Naive thymus-derived CD4-positive, alpha-beta T cell (primary cell): ENCODE data around the gene TAX1BP1. TPM values are rescaled to one million over a fixed set of nuclear protein-coding genes. Genes with fewer than 3 reads are reported as not detected.

Experiments
- ATAC-seq: fragments of 150-1000 bp; cut with Tn5 transposase; 2 replicates; pipeline ENCODE4 v1.10.0; 2021; ENCODE audit warnings: mild to moderate bottlenecking, moderate library complexity
- CTCF ChIA-PET: fragments of 350-600 bp; sonication (Branson Sonifier 250); formaldehyde crosslinking; loops from one replicate; lab custom pipeline; 2021; ENCODE audit warnings: antibody characterized with exemption; lab: Charles Lee
- POLR2A ChIA-PET: fragments of 350-600 bp; sonication (Branson Sonifier 250); formaldehyde crosslinking; loops from one replicate; lab custom pipeline; 2021; ENCODE audit warnings: antibody characterized with exemption, inconsistent platforms; lab: Charles Lee
- DNase-seq, 9 donors: peaks; one replicate each; pipeline versions ENCODE4 v3.0.0 to v3.0.0-alpha.2; 2020 to 2022; ENCODE audit warnings: mixed read lengths in 1 of 9
- H3K27ac ChIP-seq: one replicate; pipeline ENCODE4 v1.7.0; 2013; ENCODE audit warnings: mild to moderate bottlenecking, low read depth, low read length, moderate library complexity
- H3K27me3 ChIP-seq, 2 donors: one replicate each; pipeline ENCODE4 v1.7.0; 2013; ENCODE audit warnings: low read length in 2 of 2, mild to moderate bottlenecking in 2 of 2, moderate library complexity in 2 of 2; ENCODE audit not compliant: control insufficient read depth in 2 of 2, insufficient read depth in 2 of 2
- H3K36me3 ChIP-seq, 3 experiments: 1 replicate in 2 of 3; 2 replicates in 1 of 3; pipeline ENCODE4 v1.7.0; 2013; ENCODE audit warnings: low read length in 3 of 3, mild to moderate bottlenecking in 3 of 3, moderate library complexity in 1 of 3; ENCODE audit not compliant: insufficient read depth in 3 of 3, control insufficient read depth in 2 of 3
- H3K4me1 ChIP-seq, 2 donors: one replicate each; pipeline ENCODE4 v1.7.0; 2013; ENCODE audit warnings: low read length in 2 of 2, mild to moderate bottlenecking in 2 of 2, moderate library complexity in 1 of 2; ENCODE audit not compliant: control insufficient read depth in 2 of 2, insufficient read depth in 2 of 2
- H3K4me3 ChIP-seq: 2 replicates; pipeline ENCODE4 v1.7.0; 2013; ENCODE audit warnings: mild to moderate bottlenecking, low read length
- H3K9me3 ChIP-seq, 3 experiments: 1 replicate in 2 of 3; 2 replicates in 1 of 3; pipeline ENCODE4 v1.7.0; 2013; ENCODE audit warnings: low read length in 3 of 3; ENCODE audit not compliant: control insufficient read depth in 2 of 3
- H3K27ac Mint-ChIP-seq, 9 donors: one replicate each; pipeline ENCODE4 v1.8.0; 2020 to 2022; ENCODE audit warnings: mixed read lengths in 9 of 9, mild to moderate bottlenecking in 8 of 9, moderate library complexity in 5 of 9, inconsistent platforms in 2 of 9
- H3K27me3 Mint-ChIP-seq, 5 donors: one replicate each; pipeline ENCODE4 v1.8.0; 2021 to 2022; ENCODE audit warnings: mixed read lengths in 5 of 5, mild to moderate bottlenecking in 1 of 5
- H3K36me3 Mint-ChIP-seq, 5 donors: one replicate each; pipeline ENCODE4 v1.8.0; 2020 to 2022; ENCODE audit warnings: mixed read lengths in 5 of 5, mild to moderate bottlenecking in 3 of 5, inconsistent platforms in 1 of 5
- H3K4me1 Mint-ChIP-seq, 7 donors: one replicate each; pipeline ENCODE4 v1.8.0; 2020 to 2022; ENCODE audit warnings: mixed read lengths in 7 of 7, mild to moderate bottlenecking in 3 of 7, inconsistent platforms in 1 of 7
- H3K4me3 Mint-ChIP-seq, 10 donors: one replicate each; pipeline ENCODE4 v1.8.0; 2020 to 2022; ENCODE audit warnings: mild to moderate bottlenecking in 10 of 10, mixed read lengths in 10 of 10, moderate library complexity in 6 of 10, inconsistent platforms in 2 of 10
- H3K9me3 Mint-ChIP-seq, 11 donors: one replicate each; pipeline ENCODE4 v1.8.0; 2020 to 2022; ENCODE audit warnings: mixed read lengths in 11 of 11, mild to moderate bottlenecking in 4 of 11, inconsistent platforms in 1 of 11, moderate library complexity in 1 of 11
- intact Hi-C, 2 donors: fragments of 100-400 bp; cut with micrococcal nuclease; formaldehyde crosslinking; loops; one replicate each; pipeline ENCODE4 v1.15.1; 2023
- polyA plus RNA-seq, 2 donors: library from polyadenylated mRNA; unstranded; fragments of 300-500 nt; fragmentation: Illumina TruSeq; gene quantifications; one replicate each; pipeline ENCODE4 v1.2.3, GENCODE V29; 2021
- total RNA-seq, 6 experiments: library from RNA in 5 of 6; stranded (reverse) in 5 of 6; gene quantifications; 1 replicate in 5 of 6; 2 replicates in 1 of 6; pipeline ENCODE4 v1.2.3 and lab custom pipeline; 2021 to 2026

The TAX1BP1 gene
- total and polyA plus RNA-seq, 7 experiments from 2014 or later, result 69.4 to 112 (median 109) TPM

DNA sequence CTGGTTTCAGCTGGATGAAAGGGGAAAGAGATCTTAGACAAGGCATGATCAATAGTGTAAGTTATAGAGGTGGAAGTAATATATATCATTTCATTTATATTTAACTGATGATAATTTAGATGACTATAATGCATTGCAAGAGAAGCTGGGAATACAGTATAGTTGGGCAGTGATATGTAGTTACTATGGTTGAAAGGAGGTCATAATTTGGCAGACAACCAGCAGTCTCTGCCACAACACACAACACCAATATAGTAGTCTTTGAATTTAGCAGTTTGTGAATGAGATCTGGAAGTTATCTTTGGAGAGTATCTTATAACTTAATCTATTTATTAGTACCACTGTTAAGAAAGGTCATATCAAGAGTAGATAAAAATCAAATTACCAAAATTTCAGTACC, 39.9 kb downstream of the TAX1BP1 start:
- Mint-ChIP-seq H3K27ac (no peak overlapping the region), H3K27me3 (no peaks in the 10 kb centered on the region), H3K36me3 (peaks cover 0 to 25% (median 5%) of the 10 kb centered on the region in 5 donors), H3K9me3 (no peaks in the 10 kb centered on the region), H3K4me3 (no peak overlapping the region), H3K4me1 (peaks cover 10 to 60% (median 47%) of the 10 kb centered on the region in 7 donors)
- ATAC-seq, result no peak
- H3K4me3 ChIP-seq, result no peak overlapping the region
- ChIA-PET POLR2A (interaction anchor here (0.7 to 1.0 kb wide), 2 partner anchors 17 to 37 kb away, joined by 3 to 5 read pairs; no protein-coding TSS in a partner anchor), CTCF (no interaction called here)
- H3K4me1 ChIP-seq, result no peaks in the 10 kb centered on the region
- H3K27ac ChIP-seq, result no peak overlapping the region
- no peaks in the 10 kb centered on the region for H3K27me3 ChIP-seq
- H3K9me3 ChIP-seq, result no peaks in the 10 kb centered on the region
- intact Hi-C loops, result loop anchor here (2.0 to 10.0 kb wide), 4 partner anchors 15 to 1885 kb away; no protein-coding TSS in a partner anchor
- no peak for DNase-seq
- no peaks in the 10 kb centered on the region for H3K36me3 ChIP-seq

GRCh38 chr7:27781188-27781587, 41.2 kb downstream of the TAX1BP1 start:
- no peaks in the 10 kb centered on the region for H3K27me3 Mint-ChIP-seq
- H3K9me3 Mint-ChIP-seq, result no peaks in the 10 kb centered on the region
- H3K4me1 ChIP-seq, result no peaks in the 10 kb centered on the region
- H3K27ac Mint-ChIP-seq, result no peak overlapping the region
- no peak overlapping the region for H3K27ac ChIP-seq
- H3K4me1 Mint-ChIP-seq, result peaks cover 7 to 49% (median 37%) of the 10 kb centered on the region in 7 donors
- H3K4me3 Mint-ChIP-seq, result no peak overlapping the region
- ATAC-seq, result no peak
- intact Hi-C loops, result loop anchor here (5.0 to 10.0 kb wide), 3 partner anchors 34 to 1886 kb away; no protein-coding TSS in a partner anchor
- no peak overlapping the region for H3K4me3 ChIP-seq
- DNase-seq, result no peak
- peaks cover 0 to 7% (median 4%) of the 10 kb centered on the region in 3 experiments for H3K36me3 ChIP-seq
- H3K27me3 ChIP-seq, result no peaks in the 10 kb centered on the region
- CTCF ChIA-PET, result no interaction called here
- H3K9me3 ChIP-seq, result no peaks in the 10 kb centered on the region
- peaks cover 0 to 23% (median 5%) of the 10 kb centered on the region in 5 donors for H3K36me3 Mint-ChIP-seq
- POLR2A ChIA-PET, result no interaction called here

DNA sequence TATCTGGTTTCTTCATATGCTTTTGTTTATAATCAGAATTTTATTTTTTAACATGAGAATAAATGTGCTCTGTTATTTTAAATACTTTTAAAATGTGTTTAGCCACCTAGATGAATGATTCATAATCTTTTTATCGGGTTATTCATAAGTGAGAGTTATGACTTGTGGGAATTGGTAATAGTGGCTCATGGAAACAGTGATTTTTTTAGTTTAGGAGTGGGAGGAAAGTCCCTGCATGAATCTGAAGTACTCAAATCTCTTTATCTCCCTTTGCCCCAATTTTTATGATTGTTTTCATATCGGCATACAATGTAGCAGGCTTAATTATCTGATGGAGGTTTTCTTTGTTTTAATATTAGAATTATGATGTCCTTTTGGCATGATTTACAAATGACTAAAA, 42.9 kb downstream of the TAX1BP1 start:
- Histone ChIP-seq H3K36me3 (peaks cover 4 to 19% (median 8%) of the 10 kb centered on the region in 3 experiments), H3K9me3 (no peaks in the 10 kb centered on the region), H3K4me1 (no peaks in the 10 kb centered on the region), H3K27me3 (no peaks in the 10 kb centered on the region), H3K27ac (no peak overlapping the region), H3K4me3 (no peak overlapping the region)
- Mint-ChIP-seq H3K36me3 (peaks cover 0 to 28% (median 6%) of the 10 kb centered on the region in 5 donors), H3K4me1 (peaks cover 4 to 40% (median 26%) of the 10 kb centered on the region in 7 donors), H3K9me3 (no peaks in the 10 kb centered on the region), H3K27me3 (no peaks in the 10 kb centered on the region), H3K4me3 (no peak overlapping the region), H3K27ac (peak overlapping the region in 1 of 9 donors; percentile 37)
- ChIA-PET CTCF (interaction anchor here (0.8 kb wide), 1 partner anchor 589 kb away, joined by 3 read pairs; no protein-coding TSS in a partner anchor), POLR2A (no interaction called here)
- intact Hi-C loops, result loop anchor here (2.0 to 10.0 kb wide), 4 partner anchors 36 to 1888 kb away; no protein-coding TSS in a partner anchor
- ATAC-seq (no peak), DNase-seq (no peak)

- H3K4me1 ChIP-seq, result no peaks in the 10 kb centered on the region
- H3K9me3 ChIP-seq, result no peaks in the 10 kb centered on the region
- Mint-ChIP-seq H3K27ac (peak overlapping the region in 1 of 9 donors; percentile 15), H3K36me3 (peaks cover 0 to 27% (median 8%) of the 10 kb centered on the region in 5 donors), H3K4me1 (peaks cover 4 to 35% (median 20%) of the 10 kb centered on the region in 7 donors), H3K27me3 (no peaks in the 10 kb centered on the region), H3K4me3 (no peak overlapping the region), H3K9me3 (no peaks in the 10 kb centered on the region)
- ATAC-seq (peak; percentile 73), DNase-seq (peak in 7 of 9 donors; percentile 30 to 54 (median 43))
- no peaks in the 10 kb centered on the region for H3K27me3 ChIP-seq
- intact Hi-C loops, result loop anchor here (1.0 to 10.0 kb wide), 9 partner anchors 37 to 1890 kb away; partner anchors contain the start of genes HIBADH (in 1 of the 2) and TAX1BP1 (in 1 of the 2)
- H3K36me3 ChIP-seq, result peaks cover 8 to 24% (median 11%) of the 10 kb centered on the region in 3 experiments
- ChIA-PET CTCF (interaction anchor here (0.6 to 1.2 kb wide), 9 partner anchors 9 to 242 kb away, joined by 3 to 8 read pairs (median 4); no protein-coding TSS in a partner anchor), POLR2A (no interaction called here)
- no peak overlapping the region for H3K4me3 ChIP-seq
- no peak overlapping the region for H3K27ac ChIP-seq
Observed at GRCh38 chr7:27784399-27785053, 44.6 kb downstream of the TAX1BP1 start.

GRCh38 chr7:27788437-27788836, 48.5 kb downstream of the TAX1BP1 start:
- POLR2A ChIA-PET, result no interaction called here
- CTCF ChIA-PET, result no interaction called here
- no peaks in the 10 kb centered on the region for H3K27me3 ChIP-seq
- H3K27me3 Mint-ChIP-seq, result no peaks in the 10 kb centered on the region
- H3K27ac ChIP-seq, result no peak overlapping the region
- H3K36me3 ChIP-seq, result peaks cover 11 to 39% (median 17%) of the 10 kb centered on the region in 3 experiments
- no peak overlapping the region for H3K4me3 ChIP-seq
- H3K36me3 Mint-ChIP-seq, result peaks cover 0 to 45% (median 18%) of the 10 kb centered on the region in 5 donors
- H3K9me3 ChIP-seq, result no peaks in the 10 kb centered on the region
- H3K4me1 ChIP-seq, result no peaks in the 10 kb centered on the region
- H3K4me1 Mint-ChIP-seq, result peaks cover 0 to 16% (median 4%) of the 10 kb centered on the region in 7 donors
- DNase-seq (no peak), ATAC-seq (no peak)
- intact Hi-C loops, result loop anchor here (2.0 to 10.0 kb wide), 3 partner anchors 14 to 1894 kb away; no protein-coding TSS in a partner anchor
- no peak overlapping the region for H3K4me3 Mint-ChIP-seq
- no peak overlapping the region for H3K27ac Mint-ChIP-seq
- H3K9me3 Mint-ChIP-seq, result no peaks in the 10 kb centered on the region

- DNase-seq (no peak), ATAC-seq (no peak)
- intact Hi-C loops, result no loop called here
- peaks cover 4 to 49% (median 20%) of the 10 kb centered on the region in 5 donors for H3K36me3 Mint-ChIP-seq
- no peak overlapping the region for H3K4me3 ChIP-seq
- no peak overlapping the region for H3K4me3 Mint-ChIP-seq
- ChIA-PET CTCF (no interaction called here), POLR2A (no interaction called here)
- peaks cover 0 to 5% (median 0%) of the 10 kb centered on the region in 7 donors for H3K4me1 Mint-ChIP-seq
- no peak overlapping the region for H3K27ac ChIP-seq
- H3K9me3 ChIP-seq, result no peaks in the 10 kb centered on the region
- no peaks in the 10 kb centered on the region for H3K4me1 ChIP-seq
- no peaks in the 10 kb centered on the region for H3K27me3 ChIP-seq
- H3K9me3 Mint-ChIP-seq, result no peaks in the 10 kb centered on the region
- H3K27me3 Mint-ChIP-seq, result no peaks in the 10 kb centered on the region
- H3K27ac Mint-ChIP-seq, result no peak overlapping the region
- H3K36me3 ChIP-seq, result peaks cover under 1 to 41% (median 23%) of the 10 kb centered on the region in 3 experiments
Observed at GRCh38 chr7:27793780-27794179, 53.8 kb downstream of the TAX1BP1 start.
